Measurements from ENCODE around the gene SGIP1. TPM values are rescaled to one million over a fixed set of nuclear protein-coding genes. Genes with fewer than 3 reads are reported as not detected.

SGIP1 gene
- total and polyA plus RNA-seq, 2 of the 8 experiments (the other 6 are each of a cell fraction or from before 2014, with no cell fraction given): 1.4 to 2.1 TPM

- no peak overlapping the region for H2BK120ac ChIP-seq (replicated peaks; ENCODE audit: low read depth, low read length)
- H3K79me2 ChIP-seq (ENCODE audit: control insufficient read depth in 1 of 2, insufficient read depth in 2 of 2, low read length in 2 of 2): no peaks in the 10 kb centered on the region
- CTCF ChIA-PET (ENCODE audit: partially characterized antibody): no interaction called here
- no peak overlapping the region for H3K18ac ChIP-seq (ENCODE audit: extremely low read depth, low read length)
- no peak overlapping the region for H3K4me3 ChIP-seq (ENCODE audit: extremely low read depth in 1 of 4, insufficient read depth in 2 of 4, low read depth in 3 of 4, low read length in 4 of 4)
- H2BK20ac ChIP-seq (ENCODE audit: low read length): no peak overlapping the region
- H3K56ac ChIP-seq (replicated peaks; ENCODE audit: insufficient read length, low read depth, low read length): no peak overlapping the region
- no peak overlapping the region for H2AFZ ChIP-seq (ENCODE audit: low read length)
- peaks cover 0 to 5% (median 2%) of the 10 kb centered on the region in 4 experiments; a peak in 2 of 7 replicates for H3K4me1 ChIP-seq (replicated peaks in 1 of 4; ENCODE audit: control insufficient read depth in 3 of 4, insufficient read depth in 4 of 4, low read length in 3 of 4)
- H3K4me2 ChIP-seq (ENCODE audit: insufficient read depth in 1 of 2, low read depth in 2 of 2, low read length in 2 of 2): no peak overlapping the region
- H3K9ac ChIP-seq (replicated peaks in 1 of 4; ENCODE audit: extremely low read depth in 1 of 4, low read depth in 3 of 4, low read length in 3 of 4): no peak overlapping the region
- peaks cover 0 to 2% (median 0%) of the 10 kb centered on the region in 4 experiments; a peak in 1 of 7 replicates for H3K27me3 ChIP-seq (replicated peaks in 1 of 4; ENCODE audit: control insufficient read depth in 3 of 4, extremely low read depth in 1 of 4, insufficient read depth in 3 of 4, low read length in 3 of 4)
- no peaks in the 10 kb centered on the region for H3K9me3 ChIP-seq (ENCODE audit: insufficient read depth in 2 of 2, low read depth in 1 of 2, low read length in 1 of 2)
- H4K5ac ChIP-seq (ENCODE audit: insufficient read length, low read depth, low read length): no peak overlapping the region
- DNase-seq (ENCODE audit: low read depth in 1 of 2, low spot score in 2 of 2) (no peak), FAIRE-seq (no peak)
- no peak overlapping the region for H3K27ac ChIP-seq (ENCODE audit: low read depth, low read length)
- H3K23me2 ChIP-seq (ENCODE audit: low read depth, low read length): no peaks in the 10 kb centered on the region
- no peak overlapping the region for H3K4ac ChIP-seq (replicated peaks; ENCODE audit: insufficient read length, low read depth, low read length)
- H4K20me1 ChIP-seq (replicated peaks in 1 of 2; ENCODE audit: control insufficient read depth in 1 of 2, insufficient read depth in 2 of 2, low read length in 2 of 2): no peaks in the 10 kb centered on the region
- no peak overlapping the region for H3K14ac ChIP-seq (ENCODE audit: insufficient read length)
- no peak overlapping the region for H4K91ac ChIP-seq (replicated peaks; ENCODE audit: insufficient read length, low read length)
- no peaks in the 10 kb centered on the region for H3K79me1 ChIP-seq (ENCODE audit: low read depth, low read length)
- TF ChIP-seq ZNF274 (IDR thresholded peaks at IDR 0.05; ENCODE audit: borderline replicate concordance, extremely low read depth, low read length): no peak
- TF ChIP-seq SUZ12 (IDR thresholded peaks at IDR 0.05; ENCODE audit: low read length): no peak
- TF ChIP-seq RFX5 (IDR thresholded peaks at IDR 0.05; ENCODE audit: borderline replicate concordance, low read depth, low read length): no peak
- no peak for TF ChIP-seq HDAC6 (IDR thresholded peaks at IDR 0.05; ENCODE audit: low read depth, low read length)
- TF ChIP-seq SP1 (IDR thresholded peaks at IDR 0.05; ENCODE audit: low read depth, low read length): no peak
- no peak for TF ChIP-seq POLR2AphosphoS5 (IDR thresholded peaks at IDR 0.05; ENCODE audit: low read depth, low read length)
- no peak for TF ChIP-seq BRCA1 (IDR thresholded peaks at IDR 0.05; ENCODE audit: low read depth, low read length)
- TF ChIP-seq SRF (IDR thresholded peaks at IDR 0.05; ENCODE audit: low read depth, low read length): no peak
- no peak for TF ChIP-seq SP2 (IDR thresholded peaks at IDR 0.05; ENCODE audit: low read length)
- TF ChIP-seq YY1 (IDR thresholded peaks at IDR 0.05; ENCODE audit: low read depth, low read length): no peak
- no peak for TF ChIP-seq TBP (IDR thresholded peaks at IDR 0.05; ENCODE audit: low read depth, low read length)
- no peak for TF ChIP-seq RAD21 (IDR thresholded peaks at IDR 0.05 in 1 of 2, conservative IDR thresholded peaks at IDR 0.05 in 1 of 2; ENCODE audit: low read depth in 2 of 2, low read length in 2 of 2)
- no peak for TF ChIP-seq EZH2 (IDR thresholded peaks at IDR 0.05; ENCODE audit: low read depth, low read length, severe bottlenecking)
- no peak for TF ChIP-seq CHD1 (IDR thresholded peaks at IDR 0.05; ENCODE audit: low read depth, low read length)
- no peak for TF ChIP-seq BACH1 (IDR thresholded peaks at IDR 0.05; ENCODE audit: low read length)
- no peak for TF ChIP-seq ASH2L (IDR thresholded peaks at IDR 0.05; ENCODE audit: low read length)
- H2AK5ac ChIP-seq (ENCODE audit: low read depth, low read length): no peak overlapping the region
- H3K23ac ChIP-seq (ENCODE audit: insufficient read length): no peak overlapping the region
- no peaks in the 10 kb centered on the region for H3K36me3 ChIP-seq (ENCODE audit: control insufficient read depth in 2 of 4, insufficient read depth in 4 of 4, low read length in 3 of 4)
- no peak overlapping the region for H4K8ac ChIP-seq (ENCODE audit: extremely low read depth, insufficient read depth, low read length)
- POLR2A ChIA-PET (ENCODE audit: partially characterized antibody): no interaction called here
- no peak overlapping the region for H2BK5ac ChIP-seq (ENCODE audit: low read depth, low read length)
- no peak overlapping the region for H2BK12ac ChIP-seq (ENCODE audit: low read depth, low read length)
- no peak overlapping the region for H2BK15ac ChIP-seq (ENCODE audit: low read length)
These were observed 120.7 kb downstream of the SGIP1 start for GRCh38 chr1:66654643-66655042.
